Measurements from ENCODE around the gene DIS3. TPM values are rescaled to one million over a fixed set of nuclear protein-coding genes. Genes with fewer than 3 reads are reported as not detected.

DIS3 gene
- total RNA-seq, 1 experiment from 2014 or later = 21.8 TPM

GRCh38 chr13:72763411-72763810, 18.3 kb downstream of the DIS3 start:
- intact Hi-C loops (cut with micrococcal nuclease; ENCODE audit: unreplicated experiment) (no loop called here), in situ Hi-C loops (cut with HindIII; ENCODE audit: low pct_unique_long_range_greater_than_20kb, low sequenced_read_pairs) (no loop called here)
- no peak for DNase-seq (ENCODE audit: low read depth, low spot score)
- POLR2A ChIA-PET = no interaction called here
- H3K27me3 ChIP-seq (ENCODE audit: control insufficient read depth, insufficient read depth, low read length) = no peaks in the 10 kb centered on the region
- CTCF ChIA-PET = no interaction called here
- no peak overlapping the region for H3K27ac ChIP-seq (ENCODE audit: low read length)
- no peaks in the 10 kb centered on the region for H3K4me1 ChIP-seq (ENCODE audit: control insufficient read depth, insufficient read depth, low read length)
- H3K9me3 ChIP-seq (ENCODE audit: control insufficient read depth, insufficient read depth, low read depth, low read length) = no peaks in the 10 kb centered on the region
- peaks cover 55% of the 10 kb centered on the region for H3K36me3 ChIP-seq (ENCODE audit: control insufficient read depth, insufficient read depth, low read length)
- BruUV-seq (replicated peaks) = no TSS peak
- TF ChIP-seq CTCF (IDR thresholded peaks at IDR 0.05) = no peak
- TF ChIP-seq REST (IDR thresholded peaks at IDR 0.05; ENCODE audit: insufficient read depth in 1 of 2, low read depth in 2 of 2, low read length in 1 of 2) = no peak
- no peak for TF ChIP-seq TCF7L2 (IDR thresholded peaks at IDR 0.05; ENCODE audit: low read depth, low read length)
- TF ChIP-seq POLR2AphosphoS5 (IDR thresholded peaks at IDR 0.05; ENCODE audit: low read depth, low read length) = no peak
- no peak for TF ChIP-seq SIN3A (IDR thresholded peaks at IDR 0.05; ENCODE audit: borderline replicate concordance, insufficient read depth, low read depth, low read length)
- H3K4me3 ChIP-seq (ENCODE audit: low read depth in 2 of 2, low read length in 2 of 2) = no peak overlapping the region
- ATAC-seq = no peak

- no peak for ATAC-seq
Measured at GRCh38 chr13:72760189-72760588, 21.5 kb downstream of the DIS3 start.

More at GRCh38 chr13:72760189-72760588, 21.5 kb downstream of the DIS3 start:
- no peak for DNase-seq (ENCODE audit: low read depth, low spot score)
- intact Hi-C loops (cut with micrococcal nuclease; ENCODE audit: unreplicated experiment) = no loop called here
- CTCF ChIA-PET = no interaction called here
- in situ Hi-C loops (cut with HindIII; ENCODE audit: low pct_unique_long_range_greater_than_20kb, low sequenced_read_pairs) = no loop called here
- no peak overlapping the region for H3K4me3 ChIP-seq (ENCODE audit: low read depth in 2 of 2, low read length in 2 of 2)
- BruUV-seq (replicated peaks) = no TSS peak
- POLR2A ChIA-PET = no interaction called here
- H3K36me3 ChIP-seq (ENCODE audit: control insufficient read depth, insufficient read depth, low read length) = peaks cover 51% of the 10 kb centered on the region
- no peaks in the 10 kb centered on the region for H3K9me3 ChIP-seq (ENCODE audit: control insufficient read depth, insufficient read depth, low read depth, low read length)
- no peak for TF ChIP-seq REST (IDR thresholded peaks at IDR 0.05; ENCODE audit: insufficient read depth in 1 of 2, low read depth in 2 of 2, low read length in 1 of 2)
- no peak for TF ChIP-seq SIN3A (IDR thresholded peaks at IDR 0.05; ENCODE audit: borderline replicate concordance, insufficient read depth, low read depth, low read length)
- TF ChIP-seq CTCF (IDR thresholded peaks at IDR 0.05) = no peak
- no peak for TF ChIP-seq TCF7L2 (IDR thresholded peaks at IDR 0.05; ENCODE audit: low read depth, low read length)
- TF ChIP-seq POLR2AphosphoS5 (IDR thresholded peaks at IDR 0.05; ENCODE audit: low read depth, low read length) = no peak
- H3K4me1 ChIP-seq (ENCODE audit: control insufficient read depth, insufficient read depth, low read length) = no peaks in the 10 kb centered on the region
- H3K27me3 ChIP-seq (ENCODE audit: control insufficient read depth, insufficient read depth, low read length) = no peaks in the 10 kb centered on the region
- no peak overlapping the region for H3K27ac ChIP-seq (ENCODE audit: low read length)
